GM12878 (cell line): Measurements from ENCODE around the gene HNRNPH1.

Source experiments
- BACH1 ChIP-seq: fragments of 450-650 bp; IDR thresholded peaks from 2 replicates; pipeline ENCODE4 v1.6.1; 2017; ENCODE audit warnings: mild to moderate bottlenecking, borderline replicate concordance
- CEBPB ChIP-seq, 2 experiments: fragments of 150-350 bp in 1 of 2; IDR thresholded peaks; 2 replicates each; pipeline ENCODE4 v1.6.1; 2012 to 2014; ENCODE audit warnings: low read depth in 2 of 2, low read length in 2 of 2, borderline replicate concordance in 1 of 2, inconsistent platforms in 1 of 2
- CREB1 ChIP-seq: IDR thresholded peaks from 2 replicates; pipeline ENCODE4 v1.6.1; 2012; ENCODE audit warnings: low read depth, mild to moderate bottlenecking, inconsistent platforms
- EGR1 ChIP-seq, 2 experiments: IDR thresholded peaks; 1 replicate in 1 of 2; 2 replicates in 1 of 2; pipeline ENCODE4 v1.6.1; 2011 to 2012; ENCODE audit warnings: low read depth in 2 of 2, low read length in 2 of 2, borderline replicate concordance in 1 of 2, mild to moderate bottlenecking in 1 of 2, moderate library complexity in 1 of 2
- ETV6 ChIP-seq, 2 experiments: fragments of 450-650 bp in 1 of 2; IDR thresholded peaks in 1 of 2; conservative IDR thresholded peaks in 1 of 2; 2 replicates each; pipeline ENCODE4 v1.6.1; 2014; ENCODE audit warnings: antibody characterized with exemption in 1 of 2, borderline replicate concordance in 1 of 2, low read depth in 1 of 2, mild to moderate bottlenecking in 1 of 2, moderate library complexity in 1 of 2
- EZH2 ChIP-seq: IDR thresholded peaks from 2 replicates; pipeline ENCODE4 v1.6.1; 2012; ENCODE audit warnings: low read depth, mild to moderate bottlenecking, control low read depth, inconsistent platforms, low read length, borderline replicate concordance; ENCODE audit not compliant: control insufficient read depth
- MXI1 ChIP-seq: fragments of 150-350 bp; IDR thresholded peaks from 2 replicates; pipeline ENCODE4 v1.6.1; 2011; ENCODE audit warnings: low read depth, mild to moderate bottlenecking, inconsistent platforms, low read length, improper control_type of control experiment
- NFIC ChIP-seq: IDR thresholded peaks from 2 replicates; pipeline ENCODE4 v1.6.1; 2012; ENCODE audit warnings: low read depth, mild to moderate bottlenecking, inconsistent platforms, low read length, moderate library complexity
- POLR2A ChIP-seq: IDR thresholded peaks from 2 replicates; pipeline ENCODE4 v1.6.1; 2011; ENCODE audit warnings: low read depth, mild to moderate bottlenecking, low read length
- RELA ChIP-seq: fragments of 450-650 bp; IDR thresholded peaks from 2 replicates; pipeline ENCODE4 v1.8.0; 2014; ENCODE audit warnings: borderline replicate concordance; ENCODE audit not compliant: partially characterized antibody
- TF ChIP-seq, protein P1 (sequence below), 3 experiments: IDR thresholded peaks in 2 of 3; conservative IDR thresholded peaks in 1 of 3; 2 replicates each; pipeline ENCODE4 v1.5.1; 2011; ENCODE audit warnings: low read depth in 3 of 3, low read length in 3 of 3, mild to moderate bottlenecking in 3 of 3, control low read depth in 2 of 3, moderate library complexity in 2 of 3, inconsistent platforms in 1 of 3, mixed read lengths in 1 of 3; ENCODE audit not compliant: control insufficient read depth in 2 of 3, insufficient read depth in 1 of 3; ENCODE audit errors: extremely low read depth in 1 of 3
- TF ChIP-seq, protein P2 (sequence below): IDR thresholded peaks from 2 replicates; pipeline ENCODE4 v1.6.1; 2011; ENCODE audit warnings: mild to moderate bottlenecking, low read depth, low read length, moderate library complexity; ENCODE audit not compliant: insufficient replicate concordance

DNA sequence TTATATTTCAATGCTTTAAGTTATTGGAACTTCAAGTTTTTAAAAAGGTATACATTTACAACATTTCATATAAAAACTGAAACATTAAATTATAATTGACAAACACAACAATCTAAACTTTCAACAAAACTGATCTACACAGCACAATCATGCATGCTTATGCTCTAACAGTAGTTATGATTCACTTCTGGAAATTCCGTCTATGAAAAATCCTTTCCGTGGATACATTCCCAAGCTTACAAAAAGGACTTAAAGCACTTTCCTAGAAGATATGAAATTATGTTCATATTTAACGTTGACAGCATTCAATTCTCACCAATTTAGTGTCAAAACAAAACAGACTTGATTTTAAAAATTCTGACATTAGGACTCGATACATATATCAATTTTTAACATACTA lies 3.7 kb downstream of the HNRNPH1 start:
- TF ChIP-seq, protein P1, sequence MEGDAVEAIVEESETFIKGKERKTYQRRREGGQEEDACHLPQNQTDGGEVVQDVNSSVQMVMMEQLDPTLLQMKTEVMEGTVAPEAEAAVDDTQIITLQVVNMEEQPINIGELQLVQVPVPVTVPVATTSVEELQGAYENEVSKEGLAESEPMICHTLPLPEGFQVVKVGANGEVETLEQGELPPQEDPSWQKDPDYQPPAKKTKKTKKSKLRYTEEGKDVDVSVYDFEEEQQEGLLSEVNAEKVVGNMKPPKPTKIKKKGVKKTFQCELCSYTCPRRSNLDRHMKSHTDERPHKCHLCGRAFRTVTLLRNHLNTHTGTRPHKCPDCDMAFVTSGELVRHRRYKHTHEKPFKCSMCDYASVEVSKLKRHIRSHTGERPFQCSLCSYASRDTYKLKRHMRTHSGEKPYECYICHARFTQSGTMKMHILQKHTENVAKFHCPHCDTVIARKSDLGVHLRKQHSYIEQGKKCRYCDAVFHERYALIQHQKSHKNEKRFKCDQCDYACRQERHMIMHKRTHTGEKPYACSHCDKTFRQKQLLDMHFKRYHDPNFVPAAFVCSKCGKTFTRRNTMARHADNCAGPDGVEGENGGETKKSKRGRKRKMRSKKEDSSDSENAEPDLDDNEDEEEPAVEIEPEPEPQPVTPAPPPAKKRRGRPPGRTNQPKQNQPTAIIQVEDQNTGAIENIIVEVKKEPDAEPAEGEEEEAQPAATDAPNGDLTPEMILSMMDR (IDR thresholded peaks at IDR 0.05 in 2 of 3, conservative IDR thresholded peaks at IDR 0.05 in 1 of 3; ENCODE audit: control insufficient read depth in 2 of 3, extremely low read depth in 1 of 3, insufficient read depth in 1 of 3, low read depth in 3 of 3, low read length in 3 of 3): no peak
- TF ChIP-seq CREB1 (no peak), EZH2 (no peak), EGR1 (IDR thresholded peaks at IDR 0.05; ENCODE audit: borderline replicate concordance in 1 of 2, low read depth in 2 of 2, low read length in 2 of 2) (no peak), CEBPB (IDR thresholded peaks at IDR 0.05; ENCODE audit: borderline replicate concordance in 1 of 2, low read depth in 2 of 2, low read length in 2 of 2) (no peak), BACH1 (no peak), ETV6 (conservative IDR thresholded peaks at IDR 0.05 in 1 of 2, IDR thresholded peaks at IDR 0.05 in 1 of 2; ENCODE audit: borderline replicate concordance in 1 of 2, low read depth in 1 of 2) (no peak), RELA (no peak), POLR2A (no peak), NFIC (no peak), MXI1 (no peak)
- TF ChIP-seq, protein P2, sequence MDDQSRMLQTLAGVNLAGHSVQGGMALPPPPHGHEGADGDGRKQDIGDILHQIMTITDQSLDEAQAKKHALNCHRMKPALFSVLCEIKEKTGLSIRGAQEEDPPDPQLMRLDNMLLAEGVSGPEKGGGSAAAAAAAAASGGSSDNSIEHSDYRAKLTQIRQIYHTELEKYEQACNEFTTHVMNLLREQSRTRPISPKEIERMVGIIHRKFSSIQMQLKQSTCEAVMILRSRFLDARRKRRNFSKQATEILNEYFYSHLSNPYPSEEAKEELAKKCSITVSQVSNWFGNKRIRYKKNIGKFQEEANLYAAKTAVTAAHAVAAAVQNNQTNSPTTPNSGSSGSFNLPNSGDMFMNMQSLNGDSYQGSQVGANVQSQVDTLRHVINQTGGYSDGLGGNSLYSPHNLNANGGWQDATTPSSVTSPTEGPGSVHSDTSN: no peak
